Measurements from ENCODE around the gene RHEBL1. TPM values are rescaled to one million over a fixed set of nuclear protein-coding genes. Genes with fewer than 3 reads are reported as not detected.

RHEBL1 gene
- total RNA-seq, 4 donors from 2014 or later = 1.1 to 3.6 (median 1.6) TPM

DNA sequence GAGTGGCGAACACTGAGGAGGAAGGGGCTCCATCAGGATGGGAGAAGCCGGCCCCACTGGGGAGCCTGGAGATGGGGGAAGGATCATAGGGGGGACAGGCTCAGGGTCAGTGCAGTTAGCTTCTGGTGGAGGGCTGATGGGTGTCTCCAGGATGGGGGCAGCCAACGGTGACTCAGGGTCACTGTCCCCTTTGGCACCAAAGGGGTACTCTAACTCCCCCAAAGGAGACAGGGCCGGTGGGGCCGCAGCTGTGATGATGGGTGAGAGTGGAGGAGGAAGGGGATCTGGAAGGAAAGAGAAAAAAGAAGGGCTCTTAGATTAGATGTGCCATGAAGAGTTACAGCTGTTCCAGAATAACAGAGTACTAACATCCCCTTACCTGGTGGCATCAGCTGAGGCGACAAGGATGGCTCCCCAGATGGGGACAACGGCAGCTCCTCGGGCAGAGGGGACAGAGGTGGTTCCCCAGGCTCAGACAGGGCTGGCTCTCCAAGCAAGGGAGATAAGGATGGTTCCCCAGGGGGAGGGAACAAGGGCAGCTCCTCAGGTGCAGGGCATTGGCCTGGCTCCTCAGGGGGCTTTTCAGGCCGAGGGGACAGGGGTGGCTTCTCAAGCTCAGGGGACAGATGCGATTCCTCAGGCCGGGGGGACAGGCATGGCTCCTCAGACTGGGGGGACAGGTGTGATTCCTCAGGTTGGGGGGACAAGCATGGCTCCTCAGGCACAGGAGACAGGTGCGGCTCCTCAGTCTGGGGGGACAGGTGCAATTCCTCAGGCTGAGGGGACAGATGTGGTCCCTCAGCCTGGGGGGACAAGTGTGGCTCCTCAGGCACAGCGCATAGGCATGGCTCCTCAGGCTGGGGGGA lies 19.0 kb downstream of the RHEBL1 start:
- Histone ChIP-seq H3K36me3 (peaks cover 91% of the 10 kb centered on the region), H3K4me1 (peaks cover 20% of the 10 kb centered on the region), H3K27me3 (no peaks in the 10 kb centered on the region), H3K4me3 (no peak overlapping the region), H3K9me3 (no peaks in the 10 kb centered on the region), H3K27ac (no peak overlapping the region)
- no peak for DNase-seq (ENCODE audit: low spot score in 2 of 2)
- 86% methylated on average over 13 of the region's 13 CpGs for WGBS
- no peak for TF ChIP-seq POLR2AphosphoS5 (IDR thresholded peaks at IDR 0.05)
- no peak for TF ChIP-seq POLR2A (IDR thresholded peaks at IDR 0.05)
- TF ChIP-seq EP300 (IDR thresholded peaks at IDR 0.05) = no peak
- TF ChIP-seq, protein P1, sequence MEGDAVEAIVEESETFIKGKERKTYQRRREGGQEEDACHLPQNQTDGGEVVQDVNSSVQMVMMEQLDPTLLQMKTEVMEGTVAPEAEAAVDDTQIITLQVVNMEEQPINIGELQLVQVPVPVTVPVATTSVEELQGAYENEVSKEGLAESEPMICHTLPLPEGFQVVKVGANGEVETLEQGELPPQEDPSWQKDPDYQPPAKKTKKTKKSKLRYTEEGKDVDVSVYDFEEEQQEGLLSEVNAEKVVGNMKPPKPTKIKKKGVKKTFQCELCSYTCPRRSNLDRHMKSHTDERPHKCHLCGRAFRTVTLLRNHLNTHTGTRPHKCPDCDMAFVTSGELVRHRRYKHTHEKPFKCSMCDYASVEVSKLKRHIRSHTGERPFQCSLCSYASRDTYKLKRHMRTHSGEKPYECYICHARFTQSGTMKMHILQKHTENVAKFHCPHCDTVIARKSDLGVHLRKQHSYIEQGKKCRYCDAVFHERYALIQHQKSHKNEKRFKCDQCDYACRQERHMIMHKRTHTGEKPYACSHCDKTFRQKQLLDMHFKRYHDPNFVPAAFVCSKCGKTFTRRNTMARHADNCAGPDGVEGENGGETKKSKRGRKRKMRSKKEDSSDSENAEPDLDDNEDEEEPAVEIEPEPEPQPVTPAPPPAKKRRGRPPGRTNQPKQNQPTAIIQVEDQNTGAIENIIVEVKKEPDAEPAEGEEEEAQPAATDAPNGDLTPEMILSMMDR (IDR thresholded peaks at IDR 0.05) = no peak

DNA sequence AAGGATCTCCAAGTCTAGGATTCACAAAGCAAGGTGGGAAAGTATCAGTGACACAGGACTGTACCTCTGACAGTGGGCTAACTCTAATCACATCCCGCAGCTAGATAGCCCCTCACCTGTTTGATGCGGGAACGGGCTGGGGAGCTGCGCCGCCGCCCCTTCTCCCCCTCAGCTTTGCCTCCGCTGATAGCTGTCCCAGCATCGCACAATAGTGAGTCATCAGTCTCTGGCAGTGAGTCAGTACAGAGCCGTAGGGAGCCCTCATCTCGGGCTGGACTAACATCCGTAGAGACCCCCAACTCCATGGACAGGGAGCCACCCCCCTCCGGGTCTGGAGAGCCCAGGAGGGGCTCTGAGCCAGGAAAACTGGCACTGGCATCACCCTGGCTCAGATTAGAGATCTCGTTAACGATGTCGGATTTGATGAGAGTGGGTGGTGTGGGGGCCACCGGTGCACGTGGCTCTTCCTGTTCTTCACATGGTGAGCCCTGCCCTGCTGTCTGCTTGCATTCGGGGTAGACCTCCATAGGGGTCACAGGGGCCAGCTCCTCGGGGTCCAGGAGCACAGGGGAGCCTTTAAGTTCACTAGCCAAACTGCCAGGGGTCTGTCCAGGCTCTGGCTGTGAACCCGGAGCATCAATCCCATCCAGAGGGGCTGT lies 20.1 kb downstream of the RHEBL1 start:
- Histone ChIP-seq H3K36me3 (peaks cover 98% of the 10 kb centered on the region), H3K4me3 (no peak overlapping the region), H3K27me3 (no peaks in the 10 kb centered on the region), H3K9me3 (no peaks in the 10 kb centered on the region), H3K27ac (no peak overlapping the region), H3K4me1 (peaks cover 12% of the 10 kb centered on the region)
- 75% methylated on average over 4 of the region's 20 CpGs for WGBS
- DNase-seq (ENCODE audit: low spot score in 2 of 2) = no peak
- TF ChIP-seq EP300 (IDR thresholded peaks at IDR 0.05) (no peak), POLR2A (IDR thresholded peaks at IDR 0.05) (no peak), POLR2AphosphoS5 (IDR thresholded peaks at IDR 0.05) (no peak)
- TF ChIP-seq, protein P1 (IDR thresholded peaks at IDR 0.05) = no peak

DNA sequence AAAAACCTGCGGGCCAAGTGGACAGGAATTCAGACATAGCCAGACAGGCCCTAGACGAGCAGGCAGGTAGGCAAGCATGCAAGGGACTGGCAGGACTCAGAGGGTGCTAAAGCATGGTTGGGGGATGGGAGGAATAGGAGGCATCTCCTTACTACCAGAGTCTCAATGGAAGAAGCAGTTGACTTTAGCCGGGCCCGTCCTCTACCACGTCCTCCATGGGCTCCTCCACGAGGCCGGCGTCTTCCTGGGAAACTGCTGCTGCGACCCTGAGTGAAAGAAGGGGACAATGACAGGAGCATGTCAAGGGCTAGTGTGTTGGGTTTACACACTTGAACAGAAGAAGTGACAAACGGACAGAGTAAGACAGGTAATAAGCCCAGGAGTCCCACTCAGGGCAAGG lies 20.8 kb downstream of the RHEBL1 start:
- 92% methylated on average over 9 of the region's 10 CpGs for WGBS

DNA sequence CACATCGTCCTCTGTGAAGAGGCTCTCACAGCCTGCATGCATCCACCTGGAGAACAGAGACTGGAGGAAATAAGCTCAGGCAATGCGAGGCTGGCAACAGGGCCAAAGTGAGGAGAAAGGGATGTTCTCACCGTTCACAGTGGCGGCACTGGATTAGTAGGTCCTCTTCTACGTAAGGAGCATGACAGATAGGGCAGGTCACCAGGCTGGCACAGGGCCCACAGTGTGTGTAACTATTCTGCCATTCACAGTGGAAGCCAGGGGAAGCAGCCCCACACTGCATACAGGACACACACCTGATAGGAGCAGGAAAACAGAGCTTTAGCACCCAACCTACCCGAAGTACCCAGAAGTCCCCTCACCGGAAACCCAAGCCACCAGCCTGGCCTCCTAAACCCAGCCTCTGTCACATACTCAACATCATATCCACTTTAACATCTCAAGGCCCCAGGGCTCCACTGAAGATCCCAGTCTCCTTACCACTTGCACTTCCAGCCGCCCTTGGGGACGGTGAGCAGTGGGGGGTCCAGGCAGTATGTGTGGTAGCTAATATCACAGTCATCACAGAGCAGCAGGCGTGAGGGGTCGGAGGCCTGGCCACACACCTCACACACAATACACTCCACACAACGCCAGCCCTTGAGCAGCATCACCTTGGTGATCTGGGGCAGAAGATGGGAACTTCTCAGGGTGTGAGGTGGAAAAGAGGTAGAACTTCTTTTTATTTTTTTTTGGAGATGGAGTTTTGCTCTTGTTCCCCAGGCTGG lies 23.5 kb downstream of the RHEBL1 start:
- H3K27ac ChIP-seq = no peak overlapping the region
- H3K4me3 ChIP-seq = no peak overlapping the region
- no peaks in the 10 kb centered on the region for H3K4me1 ChIP-seq
- peaks cover 98% of the 10 kb centered on the region for H3K36me3 ChIP-seq
- no peaks in the 10 kb centered on the region for H3K9me3 ChIP-seq
- no peak for DNase-seq (ENCODE audit: low spot score in 2 of 2)
- no peak for TF ChIP-seq EP300 (IDR thresholded peaks at IDR 0.05)
- no peak for TF ChIP-seq POLR2AphosphoS5 (IDR thresholded peaks at IDR 0.05)
- TF ChIP-seq, protein P1 (IDR thresholded peaks at IDR 0.05) = no peak
- no peak for TF ChIP-seq POLR2A (IDR thresholded peaks at IDR 0.05)
- no peaks in the 10 kb centered on the region for H3K27me3 ChIP-seq
- WGBS = 91% methylated on average over 12 of the region's 12 CpGs

More for the DNA sequence above, 20.8 kb downstream of the RHEBL1 start:
- Histone ChIP-seq H3K4me3 (no peak overlapping the region), H3K9me3 (no peaks in the 10 kb centered on the region), H3K27me3 (no peaks in the 10 kb centered on the region), H3K4me1 (peaks cover 6% of the 10 kb centered on the region), H3K36me3 (peaks cover 98% of the 10 kb centered on the region), H3K27ac (no peak overlapping the region)
- TF ChIP-seq EP300 (IDR thresholded peaks at IDR 0.05) (no peak), POLR2A (IDR thresholded peaks at IDR 0.05) (no peak), POLR2AphosphoS5 (IDR thresholded peaks at IDR 0.05) (no peak)
- TF ChIP-seq, protein P1 (IDR thresholded peaks at IDR 0.05) = no peak
- DNase-seq (ENCODE audit: low spot score in 2 of 2) = no peak

Measured in suprapubic skin (tissue), 4 donors.